Natural killer cell (primary cell): ENCODE measurements around the gene FKBP11. TPM values are rescaled to one million over a fixed set of nuclear protein-coding genes. Genes with fewer than 3 reads are reported as not detected.
A peak's percentile ranks its signal among the peaks of the same experiment; 100 is the strongest.
"Not testable (repeated sequence)": the region's sequence is repeated elsewhere in the genome, so short reads cannot be mapped to it uniquely, and the experiment has no call there.

Experiments
- ATAC-seq, 3 donors: fragments of 150-1000 bp in 2 of 3; fragments of 200-7000 bp in 1 of 3; cut with Tn5 transposase; 1 replicate in 1 of 3; 2 replicates in 2 of 3; pipeline ENCODE4 v1.10.0; 2021; ENCODE audit warnings: mild to moderate bottlenecking in 2 of 3, moderate library complexity in 2 of 3
- DNase-seq, 2 donors: peaks; one replicate each; pipeline versions ENCODE4 v3.0.0 to v3.0.0-alpha.2; 2013 to 2021; ENCODE audit warnings: mixed read lengths in 1 of 2
- H3K27ac ChIP-seq: one replicate; pipeline ENCODE4 v1.5.1; 2013; ENCODE audit warnings: mild to moderate bottlenecking, low read length
- H3K27me3 ChIP-seq: one replicate; pipeline ENCODE4 v1.6.1; 2013; ENCODE audit warnings: low read length; ENCODE audit not compliant: control insufficient read depth, insufficient read depth
- H3K36me3 ChIP-seq: one replicate; pipeline ENCODE4 v1.6.1; 2013; ENCODE audit warnings: low read length; ENCODE audit not compliant: control insufficient read depth, insufficient read depth
- H3K4me1 ChIP-seq: one replicate; pipeline ENCODE4 v1.6.1; 2013; ENCODE audit warnings: low read length; ENCODE audit not compliant: control insufficient read depth, insufficient read depth
- H3K4me3 ChIP-seq: one replicate; pipeline ENCODE4 v1.5.1; 2013; ENCODE audit warnings: low read length
- H3K9me3 ChIP-seq: one replicate; pipeline ENCODE4 v1.6.1; 2013; ENCODE audit warnings: low read length; ENCODE audit not compliant: control insufficient read depth, insufficient read depth
- H3K27ac Mint-ChIP-seq, 2 donors: one replicate each; pipeline ENCODE4 v1.8.0; 2022; ENCODE audit warnings: mild to moderate bottlenecking in 2 of 2, mixed read lengths in 2 of 2, moderate library complexity in 1 of 2
- H3K27me3 Mint-ChIP-seq, 2 donors: one replicate each; pipeline ENCODE4 v1.8.0; 2022; ENCODE audit warnings: low read depth in 2 of 2, mixed read lengths in 2 of 2
- H3K36me3 Mint-ChIP-seq: one replicate; pipeline ENCODE4 v1.8.0; 2022; ENCODE audit warnings: mixed read lengths
- H3K4me1 Mint-ChIP-seq, 2 donors: one replicate each; pipeline ENCODE4 v1.8.0; 2022; ENCODE audit warnings: mixed read lengths in 2 of 2
- H3K4me3 Mint-ChIP-seq: one replicate; pipeline ENCODE4 v1.8.0; 2022; ENCODE audit warnings: mild to moderate bottlenecking, moderate library complexity, mixed read lengths
- H3K9me3 Mint-ChIP-seq, 2 donors: one replicate each; pipeline ENCODE4 v1.8.0; 2022; ENCODE audit warnings: mixed read lengths in 2 of 2
- CTCF ChIP-seq: fragments of 200-600 bp; IDR thresholded peaks from one replicate; pipeline ENCODE4 v1.8.0; 2022; ENCODE audit warnings: antibody characterized with exemption
- WGBS: methylation state at CpG from one replicate; pipeline ENCODE4 v1.1.7; 2013; ENCODE audit warnings: missing lambda C conversion rate; ENCODE audit not compliant: insufficient coverage; 5-methylcytosine and 5-hydroxymethylcytosine counted together
- intact Hi-C: fragments of 100-400 bp; cut with micrococcal nuclease; formaldehyde crosslinking; loops from one replicate; pipeline ENCODE4 v1.14.2; 2022
- total RNA-seq, 4 donors: library from RNA; stranded (reverse); fragments of 120-200 nt in 1 of 4; gene quantifications; one replicate each; pipeline versions ENCODE4 v1.2.3 to v1.2.4, GENCODE V29; 2013 to 2022

Gene FKBP11
- total RNA-seq, 3 donors from 2014 or later (not counting 1 experiment from before 2014, with no cell fraction given), result 156 to 228 (median 218) TPM

DNA sequence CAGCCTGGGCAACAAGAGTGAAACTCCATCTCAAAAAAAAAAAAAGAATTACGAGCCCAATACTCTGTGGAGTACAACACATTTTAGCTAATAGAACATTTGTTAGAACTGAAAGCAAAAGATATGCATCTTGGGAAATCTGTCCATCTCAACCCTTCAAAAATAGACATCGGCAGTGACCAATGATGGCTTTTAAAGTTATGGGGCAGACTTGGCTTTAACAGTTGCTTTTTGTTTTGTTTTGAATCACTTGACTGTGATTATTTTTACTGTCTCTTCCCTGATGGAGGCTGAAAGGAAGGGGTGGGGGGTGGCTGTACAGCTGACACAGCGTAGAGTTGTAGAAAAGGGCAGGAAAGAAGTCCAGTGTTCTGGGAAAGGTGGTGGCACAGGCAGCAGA is 2.2 kb downstream of the FKBP11 start:
- peaks cover 44% of the 10 kb centered on the region for H3K4me1 ChIP-seq
- no peak for TF ChIP-seq CTCF
- intact Hi-C loops, result loop anchor here (10.0 kb wide), 1 partner anchor 52 kb away; the partner anchor contains the start of genes WNT1 and WNT10B
- H3K27me3 ChIP-seq, result no peaks in the 10 kb centered on the region
- Mint-ChIP-seq H3K4me3 (peak overlapping the region; percentile 25), H3K4me1 (peaks cover 60 to 61% of the 10 kb centered on the region in 2 donors), H3K36me3 (peaks cover 7% of the 10 kb centered on the region), H3K9me3 (no peaks in the 10 kb centered on the region), H3K27me3 (no peaks in the 10 kb centered on the region), H3K27ac (peak overlapping the region; percentile 87 to 94)
- no peak overlapping the region for H3K4me3 ChIP-seq
- H3K9me3 ChIP-seq, result no peaks in the 10 kb centered on the region
- no peak for ATAC-seq
- DNase-seq, result no peak
- H3K27ac ChIP-seq, result peak overlapping the region; percentile 93
- H3K36me3 ChIP-seq, result peaks cover 18% of the 10 kb centered on the region
- WGBS, result 98% methylated on average over 2 of the region's 3 CpGs

DNA sequence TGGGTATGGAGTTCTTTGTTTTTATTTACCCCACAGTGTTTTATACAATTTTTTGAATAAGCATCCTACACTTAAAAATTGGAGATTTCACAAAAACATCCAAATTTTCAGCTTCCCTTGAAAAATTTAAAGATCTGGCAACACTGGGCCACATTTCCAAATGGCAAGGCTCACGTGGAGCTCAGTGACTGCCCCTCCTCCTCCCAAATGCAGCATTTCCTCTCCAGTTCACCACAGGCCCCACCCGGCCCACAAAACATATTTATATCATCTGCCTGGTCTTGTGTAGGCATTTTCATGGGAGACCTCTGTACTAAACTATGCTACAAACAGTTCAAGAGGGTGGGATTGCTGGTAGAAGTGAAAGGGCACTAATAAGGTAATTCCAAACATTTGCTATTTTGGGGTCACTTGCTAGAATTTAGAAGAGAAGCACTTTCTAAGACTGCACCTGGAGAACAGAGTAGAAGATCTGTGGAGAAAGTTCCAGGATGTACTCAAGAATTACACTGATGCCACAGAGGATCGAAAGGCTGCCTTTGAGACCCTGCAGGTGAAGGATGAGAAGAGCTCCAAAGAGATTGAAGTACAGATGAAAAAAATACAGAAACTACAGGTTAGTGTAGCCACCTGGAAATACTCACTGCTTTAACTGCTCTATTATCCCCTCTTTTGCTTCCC is 7.3 kb downstream of the FKBP11 start:
- no peaks in the 10 kb centered on the region for H3K9me3 ChIP-seq
- peaks cover 7% of the 10 kb centered on the region for H3K36me3 Mint-ChIP-seq
- peaks cover 44% of the 10 kb centered on the region in 2 donors for H3K4me1 Mint-ChIP-seq
- peaks cover 30% of the 10 kb centered on the region for H3K4me1 ChIP-seq
- peak overlapping the region; percentile 22 for H3K4me3 ChIP-seq
- ATAC-seq (peak; percentile 71 to 87 (median 80)), DNase-seq (peak in 1 of 2 donors; percentile 73)
- peak overlapping the region; percentile 63 for H3K27ac ChIP-seq
- H3K4me3 Mint-ChIP-seq, result peak overlapping the region; percentile 93
- intact Hi-C loops, result loop anchor here (2.0 kb wide), 1 partner anchor 17 kb away; no protein-coding TSS in a partner anchor
- WGBS, result 11% methylated on average over 3 of the region's 3 CpGs
- H3K27ac Mint-ChIP-seq, result peak overlapping the region; percentile 91 to 95
- H3K27me3 Mint-ChIP-seq, result no peaks in the 10 kb centered on the region
- no peak for TF ChIP-seq CTCF
- H3K9me3 Mint-ChIP-seq, result no peaks in the 10 kb centered on the region
- H3K27me3 ChIP-seq, result no peaks in the 10 kb centered on the region
- H3K36me3 ChIP-seq, result peaks cover 10% of the 10 kb centered on the region

DNA sequence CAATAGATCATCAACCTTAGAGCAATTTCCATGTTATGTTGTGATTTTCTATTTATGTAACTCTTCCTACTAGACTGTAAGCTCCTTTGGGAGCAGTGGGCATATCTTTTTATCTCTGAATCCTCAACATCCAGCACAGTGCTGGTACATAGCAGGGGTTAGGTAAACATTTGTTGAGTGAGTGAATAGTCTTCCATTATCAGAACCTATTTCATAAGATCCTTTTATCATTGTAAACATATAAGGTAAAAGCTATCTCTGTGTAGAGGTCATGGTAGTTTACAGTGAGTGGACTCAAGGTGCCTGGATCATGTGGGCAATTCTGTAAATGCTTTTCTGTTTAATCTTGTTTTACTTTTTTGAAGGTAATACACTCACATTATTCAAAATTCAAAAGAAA is 15.1 kb downstream of the FKBP11 start:
- H3K27me3 Mint-ChIP-seq, result no peaks in the 10 kb centered on the region
- Histone ChIP-seq H3K9me3 (no peaks in the 10 kb centered on the region), H3K27me3 (no peaks in the 10 kb centered on the region), H3K36me3 (no peaks in the 10 kb centered on the region), H3K4me3 (no peak overlapping the region), H3K27ac (no peak overlapping the region), H3K4me1 (no peaks in the 10 kb centered on the region)
- no peaks in the 10 kb centered on the region for H3K36me3 Mint-ChIP-seq
- DNase-seq (no peak), ATAC-seq (no peak)
- H3K4me1 Mint-ChIP-seq, result no peaks in the 10 kb centered on the region
- no peak overlapping the region for H3K4me3 Mint-ChIP-seq
- no peak overlapping the region for H3K27ac Mint-ChIP-seq
- H3K9me3 Mint-ChIP-seq, result no peaks in the 10 kb centered on the region
- intact Hi-C loops, result no loop called here
- no peak for TF ChIP-seq CTCF

DNA sequence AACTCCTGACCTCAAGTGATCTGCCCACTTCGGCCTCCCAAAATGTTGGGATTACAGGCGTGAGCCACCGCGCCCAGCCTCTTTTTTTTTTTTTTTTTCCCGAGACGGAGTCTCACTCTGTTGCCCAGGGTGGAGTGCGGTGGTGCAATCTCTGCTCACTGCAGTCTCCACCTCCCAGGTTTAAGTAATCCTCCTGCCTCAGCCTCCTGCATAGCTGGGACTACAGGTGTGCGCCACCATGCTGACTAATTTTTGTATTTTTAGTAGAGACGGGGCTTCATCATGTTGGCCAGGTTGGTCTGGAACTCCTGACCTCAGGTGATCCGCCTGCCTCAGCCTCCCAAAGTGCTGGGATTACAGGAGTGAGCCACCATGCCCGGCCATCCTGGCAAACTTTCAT is 15.6 kb downstream of the FKBP11 start:
- H3K4me3 Mint-ChIP-seq, H3K27me3 ChIP-seq, H3K27me3 Mint-ChIP-seq, H3K27ac ChIP-seq, DNase-seq, H3K9me3 ChIP-seq, H3K4me1 ChIP-seq, H3K27ac Mint-ChIP-seq, H3K9me3 Mint-ChIP-seq, H3K36me3 ChIP-seq, H3K4me3 ChIP-seq, H3K4me1 Mint-ChIP-seq, H3K36me3 Mint-ChIP-seq, ATAC-seq, intact Hi-C loops: not testable (repeated sequence)
- WGBS, result 87% methylated on average over 10 of the region's 11 CpGs
